ENCODE measurements around the gene LPAR4. TPM values are rescaled to one million over a fixed set of nuclear protein-coding genes. Genes with fewer than 3 reads are reported as not detected.

Gene LPAR4
- total RNA-seq, 5 donors from 2014 or later (not counting 1 experiment from before 2014, with no cell fraction given) = not detected

GRCh38 chrX:78725287-78725686 is 22.2 kb upstream of the LPAR4 start:
- no peaks in the 10 kb centered on the region for H3K4me1 Mint-ChIP-seq
- H3K27ac Mint-ChIP-seq = no peak overlapping the region

GRCh38 chrX:78746496-78746895 is 1.0 kb upstream of the LPAR4 start:
- Mint-ChIP-seq H3K27me3 (peaks cover 0 to 20% of the 10 kb centered on the region in 2 donors), H3K27ac (no peak overlapping the region), H3K9me3 (no peaks in the 10 kb centered on the region), H3K36me3 (no peaks in the 10 kb centered on the region), H3K4me3 (no peak overlapping the region), H3K4me1 (no peaks in the 10 kb centered on the region)
- Histone ChIP-seq H3K36me3 (ENCODE audit: control insufficient read depth in 2 of 2, extremely low read depth in 1 of 2, insufficient read depth in 1 of 2, low read length in 1 of 2) (no peaks in the 10 kb centered on the region), H3K27ac (ENCODE audit: low read length) (no peak overlapping the region), H3K27me3 (replicated peaks in 1 of 2; ENCODE audit: control insufficient read depth in 2 of 2, extremely low read depth in 1 of 2, insufficient read depth in 2 of 2, low read length in 1 of 2) (no peaks in the 10 kb centered on the region), H3K4me3 (ENCODE audit: control insufficient read depth in 1 of 2, extremely low read depth in 1 of 2, low read length in 1 of 2) (no peak overlapping the region), H3K9me3 (no peaks in the 10 kb centered on the region), H3K4me1 (ENCODE audit: control insufficient read depth in 1 of 2, extremely low read depth in 1 of 2, insufficient read depth in 2 of 2, low read length in 2 of 2) (no peaks in the 10 kb centered on the region)
- POLR2A ChIA-PET = no interaction called here
- ATAC-seq (replicated peaks in 1 of 4) (no peak), DNase-seq (no peak)
- CTCF ChIA-PET = no interaction called here

More at GRCh38 chrX:78725287-78725686, 22.2 kb upstream of the LPAR4 start:
- POLR2A ChIA-PET = no interaction called here
- no peaks in the 10 kb centered on the region for H3K27me3 Mint-ChIP-seq
- Histone ChIP-seq H3K27ac (ENCODE audit: low read length) (no peak overlapping the region), H3K9me3 (peaks cover 2% of the 10 kb centered on the region), H3K27me3 (replicated peaks in 1 of 2; ENCODE audit: control insufficient read depth in 2 of 2, extremely low read depth in 1 of 2, insufficient read depth in 2 of 2, low read length in 1 of 2) (no peaks in the 10 kb centered on the region), H3K4me3 (ENCODE audit: control insufficient read depth in 1 of 2, extremely low read depth in 1 of 2, low read length in 1 of 2) (no peak overlapping the region), H3K36me3 (ENCODE audit: control insufficient read depth in 2 of 2, extremely low read depth in 1 of 2, insufficient read depth in 1 of 2, low read length in 1 of 2) (no peaks in the 10 kb centered on the region), H3K4me1 (ENCODE audit: control insufficient read depth in 1 of 2, extremely low read depth in 1 of 2, insufficient read depth in 2 of 2, low read length in 2 of 2) (no peaks in the 10 kb centered on the region)
- ATAC-seq (replicated peaks in 1 of 4) (no peak), DNase-seq (no peak)
- peaks cover 0 to 5% (median 3%) of the 10 kb centered on the region in 3 donors for H3K9me3 Mint-ChIP-seq
- no peaks in the 10 kb centered on the region for H3K36me3 Mint-ChIP-seq
- 83% methylated on average over 1 of the region's 2 CpGs for WGBS (ENCODE audit: insufficient coverage)
- CTCF ChIA-PET = no interaction called here
- no peak overlapping the region for H3K4me3 Mint-ChIP-seq

GRCh38 chrX:78747971-78748370 is 451 bp downstream of the LPAR4 start:
- H3K4me3 Mint-ChIP-seq = no peak overlapping the region
- WGBS (ENCODE audit: insufficient coverage) = no CpG with 5 or more reads among the region's 5 CpGs
- H3K36me3 Mint-ChIP-seq = no peaks in the 10 kb centered on the region
- no peaks in the 10 kb centered on the region for H3K9me3 Mint-ChIP-seq
- CTCF ChIA-PET = no interaction called here
- POLR2A ChIA-PET = interaction anchor here in 1 of 2 donors (0.6 kb wide), 1 partner anchor 916 kb away, joined by 5 read pairs; no protein-coding TSS in a partner anchor
- H3K36me3 ChIP-seq (ENCODE audit: control insufficient read depth in 2 of 2, extremely low read depth in 1 of 2, insufficient read depth in 1 of 2, low read length in 1 of 2) = no peaks in the 10 kb centered on the region
- no peak overlapping the region for H3K27ac Mint-ChIP-seq
- H3K4me1 Mint-ChIP-seq = no peaks in the 10 kb centered on the region
- H3K4me3 ChIP-seq (ENCODE audit: control insufficient read depth in 1 of 2, extremely low read depth in 1 of 2, low read length in 1 of 2) = no peak overlapping the region
- DNase-seq (no peak), ATAC-seq (replicated peaks in 1 of 4) (no peak)
- H3K9me3 ChIP-seq = no peaks in the 10 kb centered on the region
- H3K4me1 ChIP-seq (ENCODE audit: control insufficient read depth in 1 of 2, extremely low read depth in 1 of 2, insufficient read depth in 2 of 2, low read length in 2 of 2) = no peaks in the 10 kb centered on the region
- peaks cover 0 to 21% of the 10 kb centered on the region in 2 donors for H3K27me3 Mint-ChIP-seq
- no peak overlapping the region for H3K27ac ChIP-seq (ENCODE audit: low read length)
- no peaks in the 10 kb centered on the region for H3K27me3 ChIP-seq (replicated peaks in 1 of 2; ENCODE audit: control insufficient read depth in 2 of 2, extremely low read depth in 1 of 2, insufficient read depth in 2 of 2, low read length in 1 of 2)

- H3K36me3 Mint-ChIP-seq = no peaks in the 10 kb centered on the region
- Histone ChIP-seq H3K27me3 (replicated peaks in 1 of 2; ENCODE audit: control insufficient read depth in 2 of 2, extremely low read depth in 1 of 2, insufficient read depth in 2 of 2, low read length in 1 of 2) (no peaks in the 10 kb centered on the region), H3K36me3 (ENCODE audit: control insufficient read depth in 2 of 2, extremely low read depth in 1 of 2, insufficient read depth in 1 of 2, low read length in 1 of 2) (no peaks in the 10 kb centered on the region), H3K4me1 (ENCODE audit: control insufficient read depth in 1 of 2, extremely low read depth in 1 of 2, insufficient read depth in 2 of 2, low read length in 2 of 2) (no peaks in the 10 kb centered on the region), H3K9me3 (no peaks in the 10 kb centered on the region), H3K4me3 (ENCODE audit: control insufficient read depth in 1 of 2, extremely low read depth in 1 of 2, low read length in 1 of 2) (no peak overlapping the region), H3K27ac (ENCODE audit: low read length) (no peak overlapping the region)
- ChIA-PET CTCF (no interaction called here), POLR2A (no interaction called here)
- WGBS (ENCODE audit: insufficient coverage) = no CpG with 5 or more reads among the region's 2 CpGs
- H3K4me3 Mint-ChIP-seq = no peak overlapping the region
- H3K27me3 Mint-ChIP-seq = peaks cover 0 to 21% of the 10 kb centered on the region in 2 donors
- ATAC-seq (replicated peaks in 1 of 4) (no peak), DNase-seq (no peak)
- H3K9me3 Mint-ChIP-seq = no peaks in the 10 kb centered on the region
- no peak overlapping the region for H3K27ac Mint-ChIP-seq
- no peaks in the 10 kb centered on the region for H3K4me1 Mint-ChIP-seq
Observed at GRCh38 chrX:78748846-78749245, 1.3 kb downstream of the LPAR4 start.

- Histone ChIP-seq H3K36me3 (ENCODE audit: control insufficient read depth in 2 of 2, extremely low read depth in 1 of 2, insufficient read depth in 1 of 2, low read length in 1 of 2) (no peaks in the 10 kb centered on the region), H3K27me3 (replicated peaks in 1 of 2; ENCODE audit: control insufficient read depth in 2 of 2, extremely low read depth in 1 of 2, insufficient read depth in 2 of 2, low read length in 1 of 2) (no peaks in the 10 kb centered on the region), H3K4me3 (ENCODE audit: control insufficient read depth in 1 of 2, extremely low read depth in 1 of 2, low read length in 1 of 2) (no peak overlapping the region), H3K27ac (ENCODE audit: low read length) (no peak overlapping the region), H3K4me1 (ENCODE audit: control insufficient read depth in 1 of 2, extremely low read depth in 1 of 2, insufficient read depth in 2 of 2, low read length in 2 of 2) (no peaks in the 10 kb centered on the region), H3K9me3 (no peaks in the 10 kb centered on the region)
- POLR2A ChIA-PET = no interaction called here
- CTCF ChIA-PET = interaction anchor here (0.5 to 0.6 kb wide), 2 partner anchors 40 to 624 kb away, joined by 3 to 4 read pairs; no protein-coding TSS in a partner anchor
- Mint-ChIP-seq H3K4me1 (peaks cover 0 to 2% (median 0%) of the 10 kb centered on the region in 3 donors), H3K9me3 (no peaks in the 10 kb centered on the region), H3K36me3 (no peaks in the 10 kb centered on the region), H3K4me3 (no peak overlapping the region), H3K27me3 (peaks cover 0 to 9% of the 10 kb centered on the region in 2 donors), H3K27ac (no peak overlapping the region)
- WGBS (ENCODE audit: insufficient coverage) = no CpG with 5 or more reads among the region's 3 CpGs
- DNase-seq (no peak), ATAC-seq (replicated peaks in 1 of 4) (no peak)
Observed at GRCh38 chrX:78753571-78753970, 6.1 kb downstream of the LPAR4 start.

GRCh38 chrX:78754917-78755316 is 7.4 kb downstream of the LPAR4 start:
- Mint-ChIP-seq H3K9me3 (no peaks in the 10 kb centered on the region), H3K27me3 (peaks cover 0 to 9% of the 10 kb centered on the region in 2 donors), H3K36me3 (no peaks in the 10 kb centered on the region), H3K27ac (no peak overlapping the region), H3K4me1 (peaks cover 0 to 2% (median 0%) of the 10 kb centered on the region in 3 donors), H3K4me3 (no peak overlapping the region)
- no peaks in the 10 kb centered on the region for H3K36me3 ChIP-seq (ENCODE audit: control insufficient read depth in 2 of 2, extremely low read depth in 1 of 2, insufficient read depth in 1 of 2, low read length in 1 of 2)
- no peak overlapping the region for H3K4me3 ChIP-seq (ENCODE audit: control insufficient read depth in 1 of 2, extremely low read depth in 1 of 2, low read length in 1 of 2)
- H3K4me1 ChIP-seq (ENCODE audit: control insufficient read depth in 1 of 2, extremely low read depth in 1 of 2, insufficient read depth in 2 of 2, low read length in 2 of 2) = no peaks in the 10 kb centered on the region
- WGBS (ENCODE audit: insufficient coverage) = no CpG with 5 or more reads among the region's 5 CpGs
- no peaks in the 10 kb centered on the region for H3K27me3 ChIP-seq (replicated peaks in 1 of 2; ENCODE audit: control insufficient read depth in 2 of 2, extremely low read depth in 1 of 2, insufficient read depth in 2 of 2, low read length in 1 of 2)
- ChIA-PET CTCF (no interaction called here), POLR2A (no interaction called here)
- DNase-seq = no peak
- ATAC-seq (replicated peaks in 1 of 4) = no peak
- no peaks in the 10 kb centered on the region for H3K9me3 ChIP-seq
- H3K27ac ChIP-seq (ENCODE audit: low read length) = no peak overlapping the region

- ChIA-PET POLR2A (no interaction called here), CTCF (no interaction called here)
- H3K9me3 Mint-ChIP-seq = no peaks in the 10 kb centered on the region
- H3K36me3 Mint-ChIP-seq = no peaks in the 10 kb centered on the region
- no peak overlapping the region for H3K4me3 Mint-ChIP-seq
- H3K27ac Mint-ChIP-seq = no peak overlapping the region
- ATAC-seq (replicated peaks in 1 of 4) (no peak), DNase-seq (no peak)
- no peaks in the 10 kb centered on the region for H3K27me3 ChIP-seq (replicated peaks in 1 of 2; ENCODE audit: control insufficient read depth in 2 of 2, extremely low read depth in 1 of 2, insufficient read depth in 2 of 2, low read length in 1 of 2)
- H3K27ac ChIP-seq (ENCODE audit: low read length) = no peak overlapping the region
- 100% methylated on average over 3 of the region's 6 CpGs for WGBS (ENCODE audit: insufficient coverage)
- peaks cover 7 to 10% (median 10%) of the 10 kb centered on the region in 3 donors for H3K4me1 Mint-ChIP-seq
- H3K27me3 Mint-ChIP-seq = peaks cover 0 to 7% of the 10 kb centered on the region in 2 donors
- no peaks in the 10 kb centered on the region for H3K9me3 ChIP-seq
- H3K36me3 ChIP-seq (ENCODE audit: control insufficient read depth in 2 of 2, extremely low read depth in 1 of 2, insufficient read depth in 1 of 2, low read length in 1 of 2) = no peaks in the 10 kb centered on the region
- no peak overlapping the region for H3K4me3 ChIP-seq (ENCODE audit: control insufficient read depth in 1 of 2, extremely low read depth in 1 of 2, low read length in 1 of 2)
- H3K4me1 ChIP-seq (ENCODE audit: control insufficient read depth in 1 of 2, extremely low read depth in 1 of 2, insufficient read depth in 2 of 2, low read length in 2 of 2) = no peaks in the 10 kb centered on the region
Observed at GRCh38 chrX:78759081-78759480, 11.6 kb downstream of the LPAR4 start.
